Ectodermal cell (in vitro differentiated cells): Measurements from ENCODE around the gene RAB3B.
"Not testable (repeated sequence)": the region's sequence is repeated elsewhere in the genome, so short reads cannot be mapped to it uniquely, and the experiment has no call there.

Experiments used
- H3K27ac ChIP-seq: 2 replicates; pipeline ENCODE4 v1.7.0; 2013; ENCODE audit warnings: mild to moderate bottlenecking, low read depth, low read length; ENCODE audit not compliant: insufficient read depth, poor library complexity, severe bottlenecking
- H3K27me3 ChIP-seq: 2 replicates; pipeline ENCODE4 v1.7.0; 2013; ENCODE audit warnings: mild to moderate bottlenecking, low read length; ENCODE audit not compliant: insufficient read depth, control insufficient read depth, poor library complexity, severe bottlenecking
- H3K36me3 ChIP-seq: one replicate; pipeline ENCODE4 v1.7.0; 2013; ENCODE audit warnings: low read length; ENCODE audit not compliant: control insufficient read depth, insufficient read depth
- H3K4me1 ChIP-seq: one replicate; pipeline ENCODE4 v1.7.0; 2013; ENCODE audit warnings: low read length; ENCODE audit not compliant: control insufficient read depth, insufficient read depth
- H3K4me3 ChIP-seq: 2 replicates; pipeline ENCODE4 v1.7.0; 2013; ENCODE audit warnings: low read depth, low read length, control low read depth; ENCODE audit not compliant: insufficient read depth
- H3K9me3 ChIP-seq: 2 replicates; pipeline ENCODE4 v1.7.0; 2013; ENCODE audit warnings: mild to moderate bottlenecking, low read length, moderate library complexity; ENCODE audit not compliant: control insufficient read depth
- WGBS, 2 experiments: methylation state at CpG; one replicate each; pipeline ENCODE4 v1.1.7; 2013; ENCODE audit warnings: missing lambda C conversion rate in 2 of 2; 5-methylcytosine and 5-hydroxymethylcytosine counted together

The RAB3B gene

GRCh38 chr1:52022133-52022532, 31.6 kb upstream of the RAB3B start:
- H3K4me3 ChIP-seq, result no peak overlapping the region
- peaks cover 32% of the 10 kb centered on the region for H3K36me3 ChIP-seq
- WGBS, 2 experiments, result 93 to 94% methylated on average over 2 of the region's 2 CpGs
- H3K4me1 ChIP-seq, result no peaks in the 10 kb centered on the region
- H3K9me3 ChIP-seq, result no peaks in the 10 kb centered on the region
- no peaks in the 10 kb centered on the region for H3K27me3 ChIP-seq
- no peak overlapping the region for H3K27ac ChIP-seq

DNA sequence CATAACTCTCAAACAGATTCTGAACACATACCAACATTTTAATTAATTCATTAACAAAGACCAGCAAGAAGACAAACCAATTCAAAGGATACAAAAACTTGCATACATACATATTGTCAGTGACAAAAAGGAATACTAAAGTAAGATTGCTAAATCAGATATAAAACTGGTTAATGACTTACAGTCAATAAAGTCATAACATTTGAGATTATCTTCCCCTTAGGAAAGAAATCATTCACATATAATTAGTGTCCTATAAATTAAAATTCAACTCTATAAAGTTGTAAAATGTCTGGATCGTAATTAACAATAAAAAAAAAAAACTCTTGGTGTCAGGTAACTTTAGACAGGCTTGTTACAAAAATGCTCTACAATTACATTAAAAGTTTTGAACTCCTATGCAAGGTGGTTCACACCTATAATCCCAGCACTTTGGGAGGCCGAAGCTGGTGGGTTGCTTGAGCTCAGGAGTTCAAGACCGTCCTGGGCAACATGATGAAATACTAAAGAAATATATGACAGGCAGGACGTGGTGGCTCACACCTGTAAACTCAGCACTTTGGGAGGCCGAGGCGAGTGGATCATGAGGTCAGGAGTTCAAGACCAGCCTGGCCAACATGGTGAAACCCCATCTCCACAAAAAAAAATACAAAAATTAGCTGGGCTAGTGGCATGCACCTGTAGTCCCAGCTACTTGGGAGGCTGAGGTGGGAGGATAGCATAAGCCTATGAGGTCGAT, 17.7 kb upstream of the RAB3B start:
- Histone ChIP-seq H3K27me3 (no peaks in the 10 kb centered on the region), H3K9me3 (no peaks in the 10 kb centered on the region), H3K4me1 (peaks cover 5% of the 10 kb centered on the region), H3K27ac (no peak overlapping the region), H3K4me3 (no peak overlapping the region), H3K36me3 (no peaks in the 10 kb centered on the region)
- WGBS, 2 experiments, result 93 to 95% methylated on average over 6 of the region's 7 CpGs

- Histone ChIP-seq H3K4me3 (no peak overlapping the region), H3K36me3 (no peaks in the 10 kb centered on the region), H3K27me3 (no peaks in the 10 kb centered on the region), H3K4me1 (peaks cover 5% of the 10 kb centered on the region), H3K27ac (no peak overlapping the region), H3K9me3 (no peaks in the 10 kb centered on the region)
- WGBS, 2 experiments, result 85 to 89% methylated on average over 5 of the region's 5 CpGs
Measured at GRCh38 chr1:52007215-52008002, 16.9 kb upstream of the RAB3B start.

GRCh38 chr1:52006081-52006553, 15.6 kb upstream of the RAB3B start:
- peak overlapping the region; percentile 31 for H3K27ac ChIP-seq
- WGBS, 2 experiments, result 44 to 58% methylated on average over 2 of the region's 5 CpGs
- H3K4me3 ChIP-seq, H3K4me1 ChIP-seq, H3K36me3 ChIP-seq, H3K9me3 ChIP-seq, H3K27me3 ChIP-seq: not testable (repeated sequence)

DNA sequence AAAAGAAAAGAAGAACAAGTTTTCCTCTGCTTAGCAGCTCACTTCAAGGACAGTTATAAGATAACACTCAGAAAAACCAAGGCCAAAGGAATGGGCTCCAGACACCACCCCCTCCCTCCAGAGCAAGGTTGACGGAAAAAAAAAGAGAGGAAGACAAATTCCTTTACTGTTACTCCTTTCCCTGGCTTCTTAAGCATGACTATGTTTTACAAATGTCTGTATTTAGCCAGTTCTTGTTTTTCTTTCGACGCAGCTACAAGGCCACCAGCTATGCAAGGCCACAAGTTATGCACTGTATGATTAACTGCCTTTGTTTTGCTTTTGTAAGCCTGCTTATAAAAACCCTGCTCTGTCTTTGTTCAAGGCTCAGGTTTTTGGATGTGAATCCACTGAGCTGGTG, 15.0 kb upstream of the RAB3B start:
- not testable (repeated sequence) for H3K4me1 ChIP-seq, H3K36me3 ChIP-seq, H3K27me3 ChIP-seq, H3K9me3 ChIP-seq, H3K4me3 ChIP-seq
- WGBS, 2 experiments, result 51% methylated on average over 3 of the region's 3 CpGs
- peak overlapping the region; percentile 31 for H3K27ac ChIP-seq

DNA sequence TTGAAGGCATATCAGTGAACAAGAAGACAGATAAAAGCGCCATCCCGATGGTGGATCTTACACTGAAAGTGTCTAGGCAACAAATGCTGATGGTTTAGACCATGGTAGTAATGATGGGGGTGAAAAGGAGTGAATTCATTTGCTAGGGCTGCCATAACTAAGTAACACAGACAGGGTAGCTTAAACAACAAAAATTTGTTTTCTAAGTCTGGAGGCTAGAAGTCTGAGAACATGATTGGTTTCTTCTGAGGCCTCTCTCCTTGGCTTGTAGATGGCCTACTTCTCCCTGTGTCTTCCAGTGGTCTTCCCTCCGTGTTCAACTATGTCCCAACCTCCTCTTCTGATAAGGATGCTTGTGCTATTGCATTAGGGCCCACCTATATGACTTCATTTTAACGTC, 13.4 kb upstream of the RAB3B start:
- no peaks in the 10 kb centered on the region for H3K9me3 ChIP-seq
- H3K27ac ChIP-seq, result no peak overlapping the region
- H3K27me3 ChIP-seq, result no peaks in the 10 kb centered on the region
- no peak overlapping the region for H3K4me3 ChIP-seq
- WGBS, 2 experiments, result 58 to 68% methylated on average over 3 to 4 of the region's 4 CpGs
- H3K4me1 ChIP-seq, result peaks cover 5% of the 10 kb centered on the region
- H3K36me3 ChIP-seq, result no peaks in the 10 kb centered on the region

- H3K4me3 ChIP-seq, result no peak overlapping the region
- no peaks in the 10 kb centered on the region for H3K36me3 ChIP-seq
- 63% methylated on average over 8 to 9 of the region's 9 CpGs for WGBS, 2 experiments
- no peak overlapping the region for H3K27ac ChIP-seq
- H3K4me1 ChIP-seq, result peaks cover 2% of the 10 kb centered on the region
- H3K27me3 ChIP-seq, result no peaks in the 10 kb centered on the region
- no peaks in the 10 kb centered on the region for H3K9me3 ChIP-seq
Measured at GRCh38 chr1:52002038-52002917, 11.8 kb upstream of the RAB3B start.

- H3K27me3 ChIP-seq, result no peaks in the 10 kb centered on the region
Measured at GRCh38 chr1:51998701-51999100, 8.2 kb upstream of the RAB3B start.

GRCh38 chr1:51997974-51998382, 7.5 kb upstream of the RAB3B start:
- Histone ChIP-seq H3K4me3 (no peak overlapping the region), H3K9me3 (no peaks in the 10 kb centered on the region), H3K27me3 (no peaks in the 10 kb centered on the region), H3K27ac (no peak overlapping the region), H3K36me3 (no peaks in the 10 kb centered on the region), H3K4me1 (no peaks in the 10 kb centered on the region)
- 29 to 36% methylated on average over 5 of the region's 5 CpGs for WGBS, 2 experiments

More at GRCh38 chr1:51998701-51999100, 8.2 kb upstream of the RAB3B start:
- Histone ChIP-seq H3K4me1 (no peaks in the 10 kb centered on the region), H3K36me3 (no peaks in the 10 kb centered on the region), H3K9me3 (no peaks in the 10 kb centered on the region), H3K4me3 (no peak overlapping the region), H3K27ac (no peak overlapping the region)
- 83 to 90% methylated on average over 1 of the region's 1 CpG for WGBS, 2 experiments
